Mucosa of descending colon (tissue), 3 donors: ENCODE measurements around the gene RAB3GAP1. TPM values are rescaled to one million over a fixed set of nuclear protein-coding genes. Genes with fewer than 3 reads are reported as not detected.

Experiments used
- ATAC-seq: fragments of 200-7000 bp; cut with Tn5 transposase; one replicate; pipeline ENCODE4 v1.9.1; 2020; ENCODE audit warnings: mild to moderate bottlenecking, moderate library complexity
- DNase-seq, 3 donors: peaks; one replicate each; pipeline ENCODE4 v3.0.0-alpha.2; 2020
- H3K36me3 ChIP-seq: fragments of 200-600 bp; one replicate; pipeline ENCODE4 v1.8.0; 2021; ENCODE audit warnings: low read depth, mild to moderate bottlenecking
- H3K4me1 ChIP-seq: fragments of 200-600 bp; one replicate; pipeline ENCODE4 v1.8.0; 2021; ENCODE audit warnings: low read depth, mild to moderate bottlenecking
- H3K4me3 ChIP-seq: fragments of 200-600 bp; one replicate; pipeline ENCODE4 v1.8.0; 2021; ENCODE audit warnings: mild to moderate bottlenecking
- H3K9me3 ChIP-seq: fragments of 200-600 bp; one replicate; pipeline ENCODE4 v1.8.0; 2021; ENCODE audit warnings: mild to moderate bottlenecking
- CTCF ChIP-seq: fragments of 200-600 bp; IDR thresholded peaks from one replicate; pipeline ENCODE4 v1.8.0; 2022; ENCODE audit warnings: antibody characterized with exemption, mild to moderate bottlenecking
- intact Hi-C, 2 donors: fragments of 100-400 bp; cut with DNase I in 1 of 2; cut with micrococcal nuclease in 1 of 2; formaldehyde crosslinking; loops; one replicate each; pipeline versions ENCODE4 v1.11.0 to v1.11.1; 2022; cut with DNase I, micrococcal nuclease
- total RNA-seq, 3 donors: library from RNA; stranded (reverse); fragmentation: NEBNext Ultra II Directional in 2 of 3; extraction: Animal tissue kit (Norgen Biotek cat#: 25700) in 2 of 3; gene quantifications; one replicate each; pipeline versions ENCODE4 v1.2.1 to v1.2.4, GENCODE V29; 2021 to 2023
- donor health status: DM: no; HTN: no; CAD: no; lungs with moderate emphysema.
- donor health status: DM: no; HTN: no; CAD: no.
- donor health status: DM: no; HTN: yes; CAD: no.

RAB3GAP1 gene
- total RNA-seq, 3 donors from 2014 or later, result 37.5 to 60.1 (median 43.0) TPM

- intact Hi-C loops, result no loop called here
- H3K36me3 ChIP-seq, result no peaks in the 10 kb centered on the region
- no peak for DNase-seq
- peaks cover 3% of the 10 kb centered on the region for H3K9me3 ChIP-seq
- ATAC-seq, result no peak
- no peaks in the 10 kb centered on the region for H3K4me1 ChIP-seq
- no peak overlapping the region for H3K4me3 ChIP-seq
- TF ChIP-seq CTCF, result no peak
These were observed 127.6 kb downstream of the RAB3GAP1 start for GRCh38 chr2:135179689-135180088.

- Histone ChIP-seq H3K36me3 (no peaks in the 10 kb centered on the region), H3K4me3 (no peak overlapping the region), H3K9me3 (peaks cover 3% of the 10 kb centered on the region), H3K4me1 (no peaks in the 10 kb centered on the region)
- ATAC-seq (no peak), DNase-seq (no peak)
- TF ChIP-seq CTCF, result no peak
- intact Hi-C loops, result no loop called here
These were observed 130.1 kb downstream of the RAB3GAP1 start for GRCh38 chr2:135182190-135182589.

- no peak for DNase-seq
- H3K9me3 ChIP-seq, result no peaks in the 10 kb centered on the region
- no peaks in the 10 kb centered on the region for H3K36me3 ChIP-seq
- no peak for TF ChIP-seq CTCF
- H3K4me3 ChIP-seq, result no peak overlapping the region
- intact Hi-C loops, result no loop called here
- no peaks in the 10 kb centered on the region for H3K4me1 ChIP-seq
- ATAC-seq, result no peak
These were observed 130.5 kb downstream of the RAB3GAP1 start for GRCh38 chr2:135182601-135183000.

GRCh38 chr2:135183822-135184221 is 131.7 kb downstream of the RAB3GAP1 start:
- Histone ChIP-seq H3K36me3 (no peaks in the 10 kb centered on the region), H3K9me3 (no peaks in the 10 kb centered on the region), H3K4me3 (no peak overlapping the region), H3K4me1 (no peaks in the 10 kb centered on the region)
- intact Hi-C loops, result no loop called here
- DNase-seq, result no peak
- ATAC-seq, result no peak
- TF ChIP-seq CTCF, result no peak

GRCh38 chr2:135186054-135186453 is 134.0 kb downstream of the RAB3GAP1 start:
- no peak for ATAC-seq

More at GRCh38 chr2:135186054-135186453, 134.0 kb downstream of the RAB3GAP1 start:
- no peak for TF ChIP-seq CTCF
- Histone ChIP-seq H3K36me3 (no peaks in the 10 kb centered on the region), H3K4me1 (no peaks in the 10 kb centered on the region), H3K4me3 (no peak overlapping the region), H3K9me3 (peaks cover 7% of the 10 kb centered on the region)
- intact Hi-C loops, result no loop called here
- DNase-seq, result no peak
